Skin epidermis (tissue), 12 donors: Measurements from ENCODE around the gene BBX.

Experiments used
- H3K27ac ChIP-seq, 21 experiments: fragments of 200-600 bp; sonication (generic) in 11 of 21; one replicate each; pipeline ENCODE4 v1.5.0; 2020; ENCODE audit warnings: mild to moderate bottlenecking in 3 of 21, inconsistent platforms in 2 of 21, moderate library complexity in 2 of 21
- H3K4me3 ChIP-seq, 7 experiments: fragments of 200-600 bp; sonication (generic) in 2 of 7; one replicate each; pipeline ENCODE4 v1.5.0; 2020; ENCODE audit warnings: inconsistent platforms in 2 of 7, mild to moderate bottlenecking in 2 of 7, moderate library complexity in 1 of 7

The BBX gene

DNA sequence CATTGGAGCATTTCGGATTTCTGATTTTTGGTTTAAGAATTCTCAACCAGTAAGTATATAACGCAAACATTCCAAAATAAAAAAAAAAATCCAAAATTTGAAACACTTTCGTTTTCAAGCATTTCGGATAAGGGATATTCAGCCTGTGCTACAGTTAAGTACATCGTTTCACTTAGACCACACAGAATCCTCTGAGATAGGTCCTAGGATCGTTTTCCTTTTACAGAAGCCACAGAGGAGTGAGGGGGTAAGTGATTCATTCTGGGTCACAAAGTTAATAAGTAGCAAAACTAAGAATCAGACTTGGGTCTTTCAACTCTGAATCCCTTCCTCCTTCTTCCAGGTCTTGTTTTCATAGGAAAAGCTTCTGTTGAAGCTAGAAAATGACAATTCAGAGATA is 249.3 kb downstream of the BBX start:
- Histone ChIP-seq H3K27ac (no peak overlapping the region), H3K4me3 (no peak overlapping the region)

DNA sequence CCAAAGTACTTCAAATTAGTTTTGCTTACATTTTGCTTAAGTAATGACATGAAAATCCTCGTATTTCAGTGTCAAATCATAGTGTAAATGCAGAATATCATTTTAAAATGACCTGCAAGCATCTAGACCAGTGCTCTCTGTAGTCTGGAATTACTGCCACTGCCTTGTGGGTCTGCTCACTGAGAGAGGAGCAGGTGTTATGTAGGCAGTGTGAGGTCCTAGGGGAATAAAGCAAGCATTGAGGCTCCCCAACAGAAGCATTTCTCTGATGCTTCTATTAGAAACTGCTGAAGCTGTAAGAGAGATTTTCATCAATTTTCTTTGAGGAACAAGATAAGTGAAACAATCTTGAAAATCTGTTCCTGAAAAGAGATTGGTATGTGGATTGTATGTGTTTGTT is 253.2 kb downstream of the BBX start:
- H3K4me3 ChIP-seq: no peak overlapping the region
- H3K27ac ChIP-seq: no peak overlapping the region

DNA sequence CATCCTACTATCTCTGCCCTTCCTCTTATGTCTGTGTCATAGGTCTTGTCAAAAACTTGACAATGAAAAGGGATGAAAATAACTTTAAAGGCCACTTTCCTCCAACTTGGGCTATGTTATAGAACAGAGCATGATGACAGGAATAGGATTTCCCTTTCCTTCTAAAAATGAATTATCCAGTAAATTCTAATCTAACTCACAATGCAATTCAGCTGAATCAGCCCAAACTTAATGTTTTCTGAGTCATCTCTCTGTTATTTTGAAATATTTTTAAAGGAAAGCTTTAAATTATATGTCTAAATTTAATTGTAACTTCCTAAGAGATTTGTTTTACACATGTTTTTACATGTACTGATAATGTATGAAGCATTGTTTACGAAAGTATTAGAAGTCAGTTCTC is 258.5 kb downstream of the BBX start:
- Histone ChIP-seq H3K27ac (no peak overlapping the region), H3K4me3 (no peak overlapping the region)

DNA sequence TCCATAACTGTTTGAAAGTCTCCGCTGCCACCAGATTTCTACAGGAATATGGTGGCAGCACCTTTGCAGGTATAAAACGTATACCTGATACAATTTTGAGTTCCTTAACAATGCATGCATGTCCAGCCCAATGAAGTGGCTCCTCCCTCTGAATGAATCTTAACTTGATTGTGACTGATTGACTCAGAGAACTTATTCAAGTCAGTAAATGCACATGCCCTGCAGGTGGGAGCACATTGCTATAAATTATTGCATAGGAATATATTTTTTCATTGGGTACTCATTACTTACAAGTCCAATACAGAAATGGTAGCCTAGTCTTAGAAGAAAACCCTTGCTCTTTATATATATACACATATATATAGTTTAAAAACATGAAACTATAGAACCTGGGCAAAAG is 259.3 kb downstream of the BBX start:
- H3K27ac ChIP-seq: no peak overlapping the region
- no peak overlapping the region for H3K4me3 ChIP-seq

DNA sequence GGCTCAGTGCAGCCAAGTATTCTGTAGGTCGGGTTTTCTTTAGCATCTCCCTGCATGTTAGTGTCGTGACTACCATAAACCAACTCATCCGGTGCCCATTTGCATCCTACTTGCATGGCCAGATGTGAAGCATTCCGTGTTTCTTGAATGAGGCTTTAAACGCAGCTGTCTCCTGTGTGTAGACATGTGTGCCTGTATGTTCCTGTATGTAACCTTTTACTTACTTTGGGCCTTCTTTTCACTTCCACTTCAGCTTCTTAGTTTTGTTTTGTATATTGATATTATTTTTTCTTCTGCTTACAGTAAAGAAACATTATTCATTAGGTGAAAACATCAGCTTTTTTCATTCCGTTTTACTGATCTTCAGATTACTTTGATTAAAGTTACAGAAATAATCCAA is 267.9 kb downstream of the BBX start:
- H3K4me3 ChIP-seq: no peak overlapping the region
- no peak overlapping the region for H3K27ac ChIP-seq

DNA sequence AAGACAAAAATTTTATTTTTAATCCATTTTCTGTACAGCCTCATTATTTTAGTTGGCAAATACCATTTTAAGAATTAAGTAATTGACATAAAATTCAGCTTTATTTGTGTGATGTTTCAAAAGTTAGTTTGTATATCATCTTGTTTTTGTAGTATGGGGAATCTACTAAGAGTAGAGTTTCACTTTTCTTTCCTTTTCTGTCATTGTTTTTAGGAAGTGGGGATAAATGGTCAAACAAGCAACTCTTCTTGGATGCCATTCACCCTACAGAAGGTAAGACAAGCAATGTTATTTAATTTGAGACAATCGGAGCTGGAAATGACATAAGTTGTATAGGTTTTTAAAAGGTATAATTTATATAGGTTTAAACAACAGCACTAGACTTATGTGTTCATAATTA is 268.3 kb downstream of the BBX start:
- H3K27ac ChIP-seq: no peak overlapping the region

DNA sequence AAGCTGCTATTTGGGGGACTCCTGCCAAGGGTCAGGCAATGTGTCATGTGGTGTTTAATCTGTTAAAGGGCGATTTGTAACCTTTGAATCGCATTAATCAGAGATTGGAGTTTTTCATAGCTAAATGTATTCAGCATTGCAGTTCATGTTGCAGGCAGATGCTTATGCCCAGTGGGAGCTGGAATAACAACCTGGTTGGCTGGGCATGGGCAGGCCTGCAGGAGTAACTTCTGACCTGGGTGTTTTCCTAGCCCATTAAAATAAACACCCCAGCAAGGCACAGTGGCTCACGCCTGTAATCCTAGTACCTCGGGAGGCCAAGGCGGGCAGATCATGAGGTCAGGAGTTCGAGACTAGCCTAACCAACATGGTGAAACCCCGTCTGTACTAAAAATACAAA is 268.7 kb downstream of the BBX start:
- Histone ChIP-seq H3K4me3 (no peak overlapping the region), H3K27ac (no peak overlapping the region)

More for the DNA sequence above, 268.3 kb downstream of the BBX start:
- no peak overlapping the region for H3K4me3 ChIP-seq

DNA sequence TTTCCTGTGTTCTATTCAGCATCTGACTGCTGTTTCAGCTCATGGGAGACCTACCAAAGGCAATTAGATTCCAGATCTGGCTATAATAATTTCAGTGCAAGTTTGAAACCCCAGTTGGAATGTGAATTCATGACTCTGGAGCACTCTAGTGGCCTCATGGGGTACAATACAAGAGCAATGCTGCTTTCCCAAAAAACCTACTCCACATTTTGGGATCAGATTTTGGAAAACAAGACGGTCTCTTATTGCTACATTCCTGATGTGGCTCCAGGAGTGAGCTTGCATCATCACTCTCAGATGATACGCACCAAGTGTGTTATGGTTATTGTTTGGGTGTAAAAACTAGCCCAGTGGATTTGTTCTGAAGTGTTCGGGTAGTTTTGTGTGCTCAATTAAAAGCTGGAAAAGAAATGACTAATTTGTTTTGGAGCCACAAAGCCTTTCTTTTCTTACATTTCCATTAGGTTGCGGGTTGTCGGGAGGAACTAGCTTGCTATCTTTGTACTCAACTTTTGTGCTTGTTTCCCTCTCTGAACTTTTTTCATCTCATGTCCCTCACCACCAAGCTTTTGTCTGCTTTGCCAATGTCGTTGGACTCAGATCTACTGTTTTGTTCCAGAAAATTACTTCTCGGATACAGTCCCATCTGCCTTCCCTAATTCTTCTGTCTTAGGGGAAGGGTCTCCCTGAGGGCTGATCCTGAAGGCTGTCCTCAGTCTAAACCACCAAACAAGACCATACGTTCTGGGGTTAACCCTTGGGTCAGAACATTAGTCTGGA is 272.1 kb downstream of the BBX start:
- H3K27ac ChIP-seq: no peak overlapping the region
- no peak overlapping the region for H3K4me3 ChIP-seq

DNA sequence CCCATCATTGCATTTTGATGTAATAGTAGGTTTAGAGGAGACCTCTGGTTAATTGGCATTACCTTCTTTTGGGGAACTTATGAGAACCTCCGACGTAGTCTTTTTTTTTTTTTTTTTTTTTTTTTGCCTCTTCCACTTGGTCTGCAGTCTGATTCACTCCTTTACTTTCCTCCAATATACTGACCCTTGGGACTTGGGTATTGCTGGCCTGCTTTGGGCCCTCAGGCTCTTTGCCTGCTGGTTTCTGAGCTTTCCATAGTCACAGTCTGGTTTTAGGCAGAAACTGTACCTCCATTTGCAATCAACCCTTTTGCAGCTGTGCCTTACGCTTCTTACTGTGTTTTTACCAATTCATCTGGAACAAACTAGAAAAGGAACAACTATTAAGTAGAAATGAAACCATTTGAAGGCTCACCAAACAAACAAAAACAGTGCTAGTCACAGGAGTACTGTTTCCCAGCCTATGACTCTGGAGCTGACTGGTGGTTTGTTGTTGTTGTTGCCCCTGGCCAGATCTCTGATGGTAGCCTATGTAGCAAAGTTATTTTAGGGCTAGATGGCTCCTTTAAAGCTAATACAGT is 272.8 kb downstream of the BBX start:
- no peak overlapping the region for H3K4me3 ChIP-seq
- no peak overlapping the region for H3K27ac ChIP-seq

DNA sequence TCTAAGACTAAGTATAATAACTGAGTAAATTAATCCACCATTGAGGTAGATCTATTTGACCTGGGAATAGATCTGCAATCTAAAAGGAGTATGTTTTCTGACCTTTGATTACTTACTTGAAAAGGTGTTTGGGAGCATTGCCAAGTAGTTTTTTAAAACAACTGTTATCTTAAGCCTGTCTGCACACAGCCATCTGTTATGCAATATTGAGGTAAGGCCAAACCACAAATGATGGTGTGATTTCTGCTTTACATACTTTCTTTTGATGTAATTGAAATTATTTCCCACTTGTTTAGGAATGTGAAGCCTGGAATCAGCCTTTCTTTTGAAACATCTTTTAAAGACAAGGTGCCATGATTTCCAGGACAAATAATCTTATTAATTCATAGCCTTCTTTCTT is 274.0 kb downstream of the BBX start:
- Histone ChIP-seq H3K4me3 (no peak overlapping the region), H3K27ac (no peak overlapping the region)

DNA sequence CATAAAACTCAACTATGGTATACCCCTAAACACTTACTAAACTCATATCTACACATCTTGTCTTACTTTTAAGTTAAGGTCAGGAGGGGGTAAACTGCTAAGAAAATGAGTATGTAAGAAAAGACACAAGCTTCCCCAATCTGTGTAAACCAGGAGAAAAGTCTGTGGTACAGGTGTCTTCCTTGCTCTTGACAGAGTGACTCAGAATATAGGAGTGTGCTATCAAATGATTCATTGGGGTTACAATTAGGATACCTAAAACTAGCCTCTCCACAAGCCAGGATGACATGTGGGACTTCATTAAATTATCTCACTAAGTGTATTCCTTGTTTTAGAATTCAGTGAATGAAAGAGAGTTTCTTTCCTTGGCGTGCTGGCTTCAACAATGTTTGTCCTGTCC is 274.8 kb downstream of the BBX start:
- no peak overlapping the region for H3K27ac ChIP-seq
- no peak overlapping the region for H3K4me3 ChIP-seq

DNA sequence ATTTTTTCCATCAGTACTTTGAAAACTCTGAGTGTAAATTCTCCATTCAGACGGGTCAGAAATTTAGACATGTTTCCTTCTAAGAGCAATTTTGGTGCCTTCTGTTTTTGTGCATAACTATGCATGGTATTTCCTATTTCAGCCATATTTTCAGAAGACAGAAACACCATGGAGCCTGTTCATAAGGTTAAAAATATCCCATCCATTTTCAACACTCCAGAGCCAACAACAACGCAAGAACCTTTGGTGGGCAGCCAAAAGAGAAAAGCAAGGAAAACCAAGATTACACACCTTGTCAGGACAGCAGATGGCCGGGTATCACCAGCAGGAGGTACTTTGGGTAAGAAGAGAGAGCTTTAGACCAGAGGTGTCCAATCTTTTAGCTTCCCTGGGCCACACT is 275.6 kb downstream of the BBX start:
- Histone ChIP-seq H3K4me3 (no peak overlapping the region), H3K27ac (no peak overlapping the region)

DNA sequence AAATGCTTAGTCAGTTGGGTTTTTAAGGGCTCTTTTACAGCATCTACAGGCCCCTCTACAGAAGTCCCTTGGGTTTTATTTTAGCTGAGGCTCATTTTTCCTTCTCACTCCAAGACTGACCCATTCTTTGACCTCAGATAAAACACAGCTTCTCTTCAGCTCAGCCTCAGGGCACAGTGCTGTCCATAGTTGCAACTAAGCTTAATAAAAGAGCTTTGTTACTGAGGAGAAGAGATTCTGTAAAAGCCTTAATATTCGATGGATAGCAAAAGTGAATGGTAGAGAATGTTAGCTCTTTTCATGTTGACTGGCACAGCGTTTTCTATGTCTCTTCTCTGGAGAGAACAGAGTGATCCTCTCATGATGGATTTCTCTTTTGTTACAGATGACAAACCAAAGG is 277.9 kb downstream of the BBX start:
- H3K4me3 ChIP-seq: no peak overlapping the region
- no peak overlapping the region for H3K27ac ChIP-seq

DNA sequence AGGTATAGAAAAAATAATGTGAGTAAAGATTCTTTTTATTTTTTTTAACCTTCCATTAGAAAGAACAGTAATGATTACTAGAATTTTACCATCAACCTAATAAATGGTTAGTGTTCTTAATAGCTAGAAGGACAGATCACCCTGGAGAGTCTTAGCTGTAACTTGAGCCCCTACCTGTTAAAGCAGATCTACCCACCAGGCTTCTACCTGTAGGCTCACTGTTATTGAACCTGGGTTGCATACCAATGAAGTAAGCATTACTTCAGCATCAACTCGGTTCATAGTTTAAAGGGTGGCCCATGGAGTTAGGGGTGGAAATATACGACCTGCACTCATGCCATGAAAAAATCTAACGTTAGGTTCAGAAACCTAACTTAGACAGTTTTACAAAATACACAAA is 280.4 kb downstream of the BBX start:
- no peak overlapping the region for H3K27ac ChIP-seq
- no peak overlapping the region for H3K4me3 ChIP-seq

DNA sequence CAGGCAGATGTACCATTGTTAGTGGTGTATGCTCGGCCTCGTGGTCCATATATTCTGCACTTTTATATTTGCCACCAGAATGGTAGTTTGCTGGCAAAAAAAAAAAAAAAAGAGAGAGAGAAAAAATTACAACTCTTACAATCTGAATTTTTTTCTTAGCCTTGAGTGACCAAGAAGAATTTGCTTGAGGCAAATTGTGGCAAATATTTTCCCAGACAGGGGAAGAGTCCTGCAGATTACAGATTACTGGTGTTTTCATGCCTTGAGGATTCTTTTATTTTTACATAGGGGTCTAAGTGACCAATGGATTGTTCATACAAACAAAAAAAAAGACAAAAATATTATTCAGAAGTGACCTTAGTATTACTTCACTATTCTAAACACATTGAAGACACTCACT is 283.3 kb downstream of the BBX start:
- H3K4me3 ChIP-seq: no peak overlapping the region
- no peak overlapping the region for H3K27ac ChIP-seq

DNA sequence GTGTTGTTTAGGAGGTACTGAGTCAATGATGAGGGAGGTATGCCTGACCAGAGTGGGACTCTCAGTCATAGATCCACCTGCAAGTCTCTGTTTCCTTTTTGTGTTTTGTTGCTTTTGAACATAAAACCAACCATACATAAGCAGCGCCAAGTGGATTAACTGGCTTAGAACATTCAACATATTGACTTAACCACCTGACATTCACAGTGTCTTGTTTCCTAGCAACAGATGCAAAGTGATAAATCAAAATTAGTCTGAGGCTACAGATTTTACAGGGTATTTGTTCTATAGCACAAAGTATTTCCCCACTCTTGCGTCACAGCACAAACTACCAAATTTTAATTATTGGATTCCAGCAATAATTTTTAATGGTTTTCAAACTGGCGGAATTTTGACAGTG is 283.8 kb downstream of the BBX start:
- Histone ChIP-seq H3K27ac (no peak overlapping the region), H3K4me3 (no peak overlapping the region)

DNA sequence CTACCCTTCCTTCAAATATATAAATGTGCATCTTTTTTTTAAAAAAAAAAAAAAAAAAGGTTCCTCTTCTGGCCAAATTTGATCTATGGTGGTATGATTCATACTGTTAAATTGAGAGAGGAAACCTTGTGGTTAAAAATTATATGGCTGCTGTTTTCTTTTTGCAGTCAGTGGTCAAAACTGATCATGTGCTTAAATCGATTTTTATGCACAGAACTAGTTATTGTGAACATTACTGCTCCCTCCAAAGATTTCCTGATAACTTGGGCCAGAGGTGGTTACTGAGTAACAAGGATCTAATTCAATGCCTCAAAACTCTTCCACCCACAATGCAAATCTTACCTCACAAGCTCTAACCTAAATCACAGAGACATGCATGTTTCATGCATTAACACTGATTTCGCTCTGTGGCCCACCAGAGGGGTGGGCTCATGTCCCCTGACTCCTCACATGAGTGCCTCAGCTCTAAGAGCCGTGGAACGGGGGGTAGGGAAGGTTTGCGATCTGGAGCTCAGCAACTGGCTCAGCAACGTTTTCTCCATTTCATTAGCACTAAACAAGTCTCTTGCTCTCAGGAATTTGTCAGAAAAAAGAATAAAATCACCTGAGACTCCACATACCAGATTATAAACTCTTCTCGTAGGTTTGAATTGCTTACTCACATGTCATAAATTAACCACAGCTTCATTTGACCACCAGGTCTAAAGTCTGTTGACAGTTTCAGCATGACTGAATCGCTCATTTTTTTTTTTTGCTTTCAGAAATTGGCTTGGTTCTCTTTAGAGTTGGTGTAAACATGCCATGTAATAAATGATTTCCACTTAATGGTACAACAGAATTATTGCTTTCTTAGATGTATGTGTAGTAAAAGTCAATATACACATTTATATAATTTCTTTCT is 287.7 kb downstream of the BBX start:
- Histone ChIP-seq H3K27ac (no peak overlapping the region), H3K4me3 (no peak overlapping the region)

DNA sequence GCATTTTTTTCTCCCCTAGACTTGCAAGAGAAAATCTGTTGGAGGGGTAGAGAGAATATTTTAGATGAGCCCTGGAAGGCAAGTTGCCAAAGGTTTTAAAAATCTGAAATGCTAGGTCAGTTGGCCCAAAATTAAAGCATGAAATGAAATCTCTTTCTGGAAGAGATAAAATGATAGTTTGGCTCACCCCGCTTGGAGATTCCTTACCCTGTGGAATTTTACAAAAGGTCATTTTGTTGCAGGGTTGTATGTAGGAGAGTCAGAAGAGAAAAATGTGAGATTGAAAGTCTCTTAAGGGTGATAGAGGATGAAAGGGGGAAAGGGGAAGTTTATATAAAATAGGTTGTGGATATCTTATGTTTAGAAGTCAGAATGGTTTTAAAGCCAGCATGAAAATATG is 290.3 kb downstream of the BBX start:
- Histone ChIP-seq H3K4me3 (no peak overlapping the region), H3K27ac (no peak overlapping the region)

DNA sequence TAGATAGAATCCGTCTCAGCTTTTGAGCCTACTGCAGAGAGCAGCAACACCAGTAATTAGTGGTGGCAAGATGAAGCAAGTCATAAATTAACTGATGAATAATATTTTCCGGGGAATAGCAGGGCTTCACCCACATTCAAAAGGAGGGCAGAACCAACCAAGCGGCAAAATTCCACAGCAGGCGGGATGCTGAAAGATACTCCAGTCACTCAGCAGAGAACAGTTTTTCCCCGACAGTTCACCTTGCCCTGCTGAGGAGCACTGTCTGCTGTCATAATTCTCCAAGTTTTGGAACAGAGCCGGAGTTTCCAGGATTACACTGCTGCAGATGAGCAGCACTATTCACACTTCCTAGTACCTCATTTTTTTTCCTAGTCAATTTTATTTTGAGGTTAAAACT is 293.3 kb downstream of the BBX start:
- no peak overlapping the region for H3K27ac ChIP-seq

DNA sequence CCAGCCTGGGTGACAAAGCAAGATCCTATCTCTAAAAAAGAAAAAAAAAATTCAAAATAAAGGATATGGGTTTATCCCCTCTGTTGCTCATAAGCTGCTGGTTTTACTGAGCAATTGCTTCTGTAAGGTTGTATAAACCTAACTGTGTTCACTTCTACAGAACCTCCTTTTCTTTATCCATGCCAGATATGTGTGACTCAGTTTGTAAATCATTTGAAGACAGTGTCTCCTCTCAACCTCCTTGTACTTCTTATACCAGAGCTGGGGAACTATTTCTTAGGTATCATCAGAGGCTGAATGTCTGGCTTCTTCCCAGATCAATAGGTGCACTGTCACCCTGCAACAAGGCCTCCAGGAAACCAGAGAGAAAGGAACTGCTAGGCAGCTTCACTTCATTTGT is 294.3 kb downstream of the BBX start:
- Histone ChIP-seq H3K27ac (no peak overlapping the region), H3K4me3 (no peak overlapping the region)

More for the DNA sequence above, 293.3 kb downstream of the BBX start:
- H3K4me3 ChIP-seq: no peak overlapping the region

DNA sequence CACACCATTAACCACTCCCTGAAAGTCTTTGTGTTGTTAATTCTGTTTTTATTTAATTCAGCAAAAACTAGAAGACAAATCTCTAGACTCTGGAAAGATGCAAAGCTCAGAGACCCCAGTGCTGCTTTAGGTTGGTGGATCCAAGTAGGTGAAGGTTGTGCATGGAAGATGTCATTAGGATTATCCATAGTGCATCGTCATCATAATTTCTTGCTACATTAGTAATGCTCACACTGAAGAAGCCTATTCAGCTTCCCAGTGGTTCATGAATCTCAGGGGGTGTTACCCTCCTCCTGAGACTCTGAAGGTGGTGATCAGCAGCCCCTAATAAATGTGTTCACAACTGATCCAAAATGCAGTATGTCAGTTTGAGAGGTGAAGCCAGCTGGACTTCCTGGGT is 295.3 kb downstream of the BBX start:
- Histone ChIP-seq H3K4me3 (no peak overlapping the region), H3K27ac (no peak overlapping the region)
